ENCODE measurements around the gene CFAP46. TPM values are rescaled to one million over a fixed set of nuclear protein-coding genes. Genes with fewer than 3 reads are reported as not detected.

CFAP46 gene
- total and polyA plus RNA-seq, 4 donors = 0.33 to 0.59 (median 0.42) TPM

DNA sequence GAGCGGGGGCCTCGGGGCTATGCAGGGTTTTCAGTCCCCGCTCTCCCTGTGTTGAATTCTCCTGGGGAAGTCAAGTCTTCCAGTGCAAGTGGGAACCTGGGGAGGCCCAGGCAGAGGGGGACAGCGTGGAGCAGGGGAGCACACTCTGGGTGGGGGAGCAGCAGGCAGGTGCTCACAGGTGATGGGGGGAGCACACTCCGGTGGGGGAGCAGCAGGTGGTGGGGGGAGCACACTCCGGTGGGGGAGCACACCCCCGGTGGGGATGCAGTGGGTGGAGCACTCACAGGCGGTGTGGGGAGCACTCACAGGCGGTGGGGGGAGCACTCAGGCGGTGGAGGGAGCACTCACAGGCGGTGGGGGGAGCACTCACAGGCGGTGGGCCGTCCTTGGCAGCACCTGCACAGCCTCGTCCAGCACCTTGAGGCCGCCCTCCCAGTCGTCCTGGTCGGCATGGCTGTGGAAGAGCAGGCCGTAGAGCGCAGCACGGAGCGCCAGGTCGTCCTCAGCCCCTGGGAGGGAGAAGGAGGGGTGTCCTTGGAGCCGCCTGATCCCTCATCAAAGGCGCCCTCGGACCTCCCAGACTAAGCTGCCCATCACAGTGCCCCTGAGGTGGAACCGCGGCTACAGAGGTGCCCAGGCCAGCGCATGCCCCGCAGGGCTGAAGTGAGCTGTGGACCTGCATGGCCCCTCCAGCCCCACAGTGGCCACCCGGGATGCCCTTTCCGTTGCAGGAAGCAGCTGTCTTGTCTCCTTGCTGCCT lies 56.7 kb downstream of the CFAP46 start:
- Histone ChIP-seq H3K27me3 (ENCODE audit: control insufficient read depth in 4 of 4, insufficient read depth in 4 of 4, low read length in 3 of 4) (no peaks in the 10 kb centered on the region), H3K27ac (ENCODE audit: low read depth in 1 of 2, low read length in 2 of 2) (no peak overlapping the region), H3K9ac (ENCODE audit: low read depth in 1 of 2, low read length in 2 of 2) (no peak overlapping the region), H3K36me3 (ENCODE audit: control insufficient read depth in 4 of 4, insufficient read depth in 3 of 4, low read depth in 1 of 4, low read length in 3 of 4) (no peaks in the 10 kb centered on the region), H3K4me3 (ENCODE audit: low read depth in 1 of 3, low read length in 3 of 3) (no peak overlapping the region), H3K4me1 (ENCODE audit: control insufficient read depth in 4 of 4, insufficient read depth in 4 of 4, low read length in 3 of 4) (no peaks in the 10 kb centered on the region), H3K9me3 (ENCODE audit: control insufficient read depth in 4 of 4, low read length in 3 of 4) (no peaks in the 10 kb centered on the region)
- DNase-seq (ENCODE audit: low spot score) = no peak
- TF ChIP-seq RXRA (IDR thresholded peaks at IDR 0.05) (no peak), NR2F2 (IDR thresholded peaks at IDR 0.05) (no peak), FOXA1 (IDR thresholded peaks at IDR 0.05) (no peak), TAF1 (conservative IDR thresholded peaks at IDR 0.05) (no peak), RAD21 (IDR thresholded peaks at IDR 0.05) (no peak), YY1 (IDR thresholded peaks at IDR 0.05) (no peak), EGR1 (IDR thresholded peaks at IDR 0.05; ENCODE audit: low read depth in 2 of 2) (no peak), GABPA (IDR thresholded peaks at IDR 0.05 in 1 of 2, conservative IDR thresholded peaks at IDR 0.05 in 1 of 2) (no peak), HNF4A (conservative IDR thresholded peaks at IDR 0.05) (no peak)
- TF ChIP-seq, protein P1, sequence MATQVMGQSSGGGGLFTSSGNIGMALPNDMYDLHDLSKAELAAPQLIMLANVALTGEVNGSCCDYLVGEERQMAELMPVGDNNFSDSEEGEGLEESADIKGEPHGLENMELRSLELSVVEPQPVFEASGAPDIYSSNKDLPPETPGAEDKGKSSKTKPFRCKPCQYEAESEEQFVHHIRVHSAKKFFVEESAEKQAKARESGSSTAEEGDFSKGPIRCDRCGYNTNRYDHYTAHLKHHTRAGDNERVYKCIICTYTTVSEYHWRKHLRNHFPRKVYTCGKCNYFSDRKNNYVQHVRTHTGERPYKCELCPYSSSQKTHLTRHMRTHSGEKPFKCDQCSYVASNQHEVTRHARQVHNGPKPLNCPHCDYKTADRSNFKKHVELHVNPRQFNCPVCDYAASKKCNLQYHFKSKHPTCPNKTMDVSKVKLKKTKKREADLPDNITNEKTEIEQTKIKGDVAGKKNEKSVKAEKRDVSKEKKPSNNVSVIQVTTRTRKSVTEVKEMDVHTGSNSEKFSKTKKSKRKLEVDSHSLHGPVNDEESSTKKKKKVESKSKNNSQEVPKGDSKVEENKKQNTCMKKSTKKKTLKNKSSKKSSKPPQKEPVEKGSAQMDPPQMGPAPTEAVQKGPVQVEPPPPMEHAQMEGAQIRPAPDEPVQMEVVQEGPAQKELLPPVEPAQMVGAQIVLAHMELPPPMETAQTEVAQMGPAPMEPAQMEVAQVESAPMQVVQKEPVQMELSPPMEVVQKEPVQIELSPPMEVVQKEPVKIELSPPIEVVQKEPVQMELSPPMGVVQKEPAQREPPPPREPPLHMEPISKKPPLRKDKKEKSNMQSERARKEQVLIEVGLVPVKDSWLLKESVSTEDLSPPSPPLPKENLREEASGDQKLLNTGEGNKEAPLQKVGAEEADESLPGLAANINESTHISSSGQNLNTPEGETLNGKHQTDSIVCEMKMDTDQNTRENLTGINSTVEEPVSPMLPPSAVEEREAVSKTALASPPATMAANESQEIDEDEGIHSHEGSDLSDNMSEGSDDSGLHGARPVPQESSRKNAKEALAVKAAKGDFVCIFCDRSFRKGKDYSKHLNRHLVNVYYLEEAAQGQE (IDR thresholded peaks at IDR 0.05) = no peak
- TF ChIP-seq, protein P2, sequence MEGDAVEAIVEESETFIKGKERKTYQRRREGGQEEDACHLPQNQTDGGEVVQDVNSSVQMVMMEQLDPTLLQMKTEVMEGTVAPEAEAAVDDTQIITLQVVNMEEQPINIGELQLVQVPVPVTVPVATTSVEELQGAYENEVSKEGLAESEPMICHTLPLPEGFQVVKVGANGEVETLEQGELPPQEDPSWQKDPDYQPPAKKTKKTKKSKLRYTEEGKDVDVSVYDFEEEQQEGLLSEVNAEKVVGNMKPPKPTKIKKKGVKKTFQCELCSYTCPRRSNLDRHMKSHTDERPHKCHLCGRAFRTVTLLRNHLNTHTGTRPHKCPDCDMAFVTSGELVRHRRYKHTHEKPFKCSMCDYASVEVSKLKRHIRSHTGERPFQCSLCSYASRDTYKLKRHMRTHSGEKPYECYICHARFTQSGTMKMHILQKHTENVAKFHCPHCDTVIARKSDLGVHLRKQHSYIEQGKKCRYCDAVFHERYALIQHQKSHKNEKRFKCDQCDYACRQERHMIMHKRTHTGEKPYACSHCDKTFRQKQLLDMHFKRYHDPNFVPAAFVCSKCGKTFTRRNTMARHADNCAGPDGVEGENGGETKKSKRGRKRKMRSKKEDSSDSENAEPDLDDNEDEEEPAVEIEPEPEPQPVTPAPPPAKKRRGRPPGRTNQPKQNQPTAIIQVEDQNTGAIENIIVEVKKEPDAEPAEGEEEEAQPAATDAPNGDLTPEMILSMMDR (IDR thresholded peaks at IDR 0.05; ENCODE audit: low read depth, low read length, missing input control) = no peak
- 86% methylated on average over 31 of the region's 31 CpGs for WGBS

DNA sequence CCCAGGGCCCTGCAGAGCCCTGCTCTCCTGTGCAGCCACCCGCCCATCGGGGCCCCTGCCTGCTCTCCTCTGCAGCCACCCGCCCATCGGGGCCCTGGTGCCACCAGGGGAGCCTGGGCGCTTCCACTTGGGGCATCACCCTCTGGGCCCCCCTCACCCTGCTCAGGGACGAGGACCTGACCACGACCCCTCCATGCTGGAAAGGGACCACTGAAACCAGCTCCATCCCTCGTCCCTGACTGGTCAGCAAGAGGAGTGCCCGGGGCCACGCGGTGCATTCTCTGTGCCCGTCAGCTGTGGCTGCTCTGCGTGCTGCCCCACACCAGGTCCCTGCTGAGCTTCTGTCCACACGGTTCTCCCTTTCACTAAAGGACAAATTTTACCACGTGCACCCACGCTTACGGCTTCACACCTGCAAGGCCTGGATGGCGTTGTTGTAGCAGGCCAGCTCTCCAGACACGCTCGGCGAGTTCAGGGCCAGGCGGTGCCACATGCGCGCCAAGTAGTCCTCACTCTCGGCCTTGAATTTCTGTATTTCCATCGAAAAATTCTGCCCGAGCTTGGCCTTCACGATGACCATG lies 57.6 kb downstream of the CFAP46 start:
- no peak overlapping the region for H3K4me3 ChIP-seq (ENCODE audit: low read depth in 1 of 3, low read length in 3 of 3)
- H3K9me3 ChIP-seq (ENCODE audit: control insufficient read depth in 4 of 4, low read length in 3 of 4) = no peaks in the 10 kb centered on the region
- TF ChIP-seq, protein P2 (IDR thresholded peaks at IDR 0.05; ENCODE audit: low read depth, low read length, missing input control) = no peak
- TF ChIP-seq GABPA (IDR thresholded peaks at IDR 0.05 in 1 of 2, conservative IDR thresholded peaks at IDR 0.05 in 1 of 2) (no peak), JUND (IDR thresholded peaks at IDR 0.05) (no peak), TAF1 (conservative IDR thresholded peaks at IDR 0.05) (no peak), FOXA1 (IDR thresholded peaks at IDR 0.05) (no peak), NR2F2 (IDR thresholded peaks at IDR 0.05) (no peak), RAD21 (IDR thresholded peaks at IDR 0.05) (no peak), HNF4G (IDR thresholded peaks at IDR 0.05) (no peak), RXRA (IDR thresholded peaks at IDR 0.05) (no peak)
- TF ChIP-seq, protein P3, sequence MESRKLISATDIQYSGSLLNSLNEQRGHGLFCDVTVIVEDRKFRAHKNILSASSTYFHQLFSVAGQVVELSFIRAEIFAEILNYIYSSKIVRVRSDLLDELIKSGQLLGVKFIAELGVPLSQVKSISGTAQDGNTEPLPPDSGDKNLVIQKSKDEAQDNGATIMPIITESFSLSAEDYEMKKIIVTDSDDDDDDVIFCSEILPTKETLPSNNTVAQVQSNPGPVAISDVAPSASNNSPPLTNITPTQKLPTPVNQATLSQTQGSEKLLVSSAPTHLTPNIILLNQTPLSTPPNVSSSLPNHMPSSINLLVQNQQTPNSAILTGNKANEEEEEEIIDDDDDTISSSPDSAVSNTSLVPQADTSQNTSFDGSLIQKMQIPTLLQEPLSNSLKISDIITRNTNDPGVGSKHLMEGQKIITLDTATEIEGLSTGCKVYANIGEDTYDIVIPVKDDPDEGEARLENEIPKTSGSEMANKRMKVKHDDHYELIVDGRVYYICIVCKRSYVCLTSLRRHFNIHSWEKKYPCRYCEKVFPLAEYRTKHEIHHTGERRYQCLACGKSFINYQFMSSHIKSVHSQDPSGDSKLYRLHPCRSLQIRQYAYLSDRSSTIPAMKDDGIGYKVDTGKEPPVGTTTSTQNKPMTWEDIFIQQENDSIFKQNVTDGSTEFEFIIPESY (IDR thresholded peaks at IDR 0.05) = no peak
- 89% methylated on average over 28 of the region's 28 CpGs for WGBS
- no peaks in the 10 kb centered on the region for H3K36me3 ChIP-seq (ENCODE audit: control insufficient read depth in 4 of 4, insufficient read depth in 3 of 4, low read depth in 1 of 4, low read length in 3 of 4)
- H3K27me3 ChIP-seq (ENCODE audit: control insufficient read depth in 4 of 4, insufficient read depth in 4 of 4, low read length in 3 of 4) = no peaks in the 10 kb centered on the region
- DNase-seq (ENCODE audit: low spot score) = no peak
- no peak overlapping the region for H3K27ac ChIP-seq (ENCODE audit: low read depth in 1 of 2, low read length in 2 of 2)
- no peaks in the 10 kb centered on the region for H3K4me1 ChIP-seq (ENCODE audit: control insufficient read depth in 4 of 4, insufficient read depth in 4 of 4, low read length in 3 of 4)
- H3K9ac ChIP-seq (ENCODE audit: low read depth in 1 of 2, low read length in 2 of 2) = no peak overlapping the region

Measured in liver (tissue), 9 donors.